GOT3 (cell line): Measurements from ENCODE around the gene FNDC3B.

Source experiments
- DNase-seq: peaks from one replicate; lab custom pipeline; 2025; ENCODE audit warnings: mixed read lengths; lab: John Stamatoyannopoulos, UW

Gene FNDC3B

GRCh38 chr3:172260381-172260780, 221.0 kb downstream of the FNDC3B start:
- no peak for DNase-seq

- DNase-seq = no peak
These were observed 221.7 kb downstream of the FNDC3B start for GRCh38 chr3:172261054-172261453.

GRCh38 chr3:172262991-172263608, 223.7 kb downstream of the FNDC3B start:
- DNase-seq = no peak

- DNase-seq = no peak
These were observed 224.6 kb downstream of the FNDC3B start for GRCh38 chr3:172263781-172264486.

- DNase-seq = no peak
These were observed 226.7 kb downstream of the FNDC3B start for GRCh38 chr3:172266103-172266502.

- DNase-seq = no peak
These were observed 229.0 kb downstream of the FNDC3B start for GRCh38 chr3:172268425-172268824.

- no peak for DNase-seq
These were observed 229.5 kb downstream of the FNDC3B start for GRCh38 chr3:172268868-172269267.

- no peak for DNase-seq
These were observed 231.3 kb downstream of the FNDC3B start for GRCh38 chr3:172270557-172271166.

GRCh38 chr3:172271386-172271976, 232.1 kb downstream of the FNDC3B start:
- no peak for DNase-seq

GRCh38 chr3:172272698-172273097, 233.3 kb downstream of the FNDC3B start:
- no peak for DNase-seq

- DNase-seq = no peak
These were observed 234.0 kb downstream of the FNDC3B start for GRCh38 chr3:172273378-172273777.

- no peak for DNase-seq
These were observed 235.5 kb downstream of the FNDC3B start for GRCh38 chr3:172274906-172275305.

- no peak for DNase-seq
These were observed 236.2 kb downstream of the FNDC3B start for GRCh38 chr3:172275586-172275985.

- DNase-seq = no peak
These were observed 236.7 kb downstream of the FNDC3B start for GRCh38 chr3:172276103-172276502.

- no peak for DNase-seq
These were observed 237.8 kb downstream of the FNDC3B start for GRCh38 chr3:172277151-172277652.

GRCh38 chr3:172279191-172279640, 239.8 kb downstream of the FNDC3B start:
- DNase-seq = no peak

GRCh38 chr3:172279974-172280373, 240.6 kb downstream of the FNDC3B start:
- DNase-seq = no peak

GRCh38 chr3:172280406-172281051, 241.2 kb downstream of the FNDC3B start:
- DNase-seq = no peak

- no peak for DNase-seq
These were observed 242.5 kb downstream of the FNDC3B start for GRCh38 chr3:172281884-172282283.

- no peak for DNase-seq
These were observed 243.5 kb downstream of the FNDC3B start for GRCh38 chr3:172282850-172283249.

GRCh38 chr3:172283841-172284357, 244.5 kb downstream of the FNDC3B start:
- DNase-seq = no peak

- DNase-seq = no peak
These were observed 246.5 kb downstream of the FNDC3B start for GRCh38 chr3:172285844-172286243.
